HG02885 (cell line): Measurements from ENCODE around the gene LINGO1.

Experiments used
- ATAC-seq: cut with Tn5 transposase; IDR thresholded peaks from one replicate; pipeline ENCODE4 v1.9.1; 2021; ENCODE audit warnings: mild to moderate bottlenecking; ENCODE audit not compliant: unreplicated experiment, poor library complexity

LINGO1 gene

DNA sequence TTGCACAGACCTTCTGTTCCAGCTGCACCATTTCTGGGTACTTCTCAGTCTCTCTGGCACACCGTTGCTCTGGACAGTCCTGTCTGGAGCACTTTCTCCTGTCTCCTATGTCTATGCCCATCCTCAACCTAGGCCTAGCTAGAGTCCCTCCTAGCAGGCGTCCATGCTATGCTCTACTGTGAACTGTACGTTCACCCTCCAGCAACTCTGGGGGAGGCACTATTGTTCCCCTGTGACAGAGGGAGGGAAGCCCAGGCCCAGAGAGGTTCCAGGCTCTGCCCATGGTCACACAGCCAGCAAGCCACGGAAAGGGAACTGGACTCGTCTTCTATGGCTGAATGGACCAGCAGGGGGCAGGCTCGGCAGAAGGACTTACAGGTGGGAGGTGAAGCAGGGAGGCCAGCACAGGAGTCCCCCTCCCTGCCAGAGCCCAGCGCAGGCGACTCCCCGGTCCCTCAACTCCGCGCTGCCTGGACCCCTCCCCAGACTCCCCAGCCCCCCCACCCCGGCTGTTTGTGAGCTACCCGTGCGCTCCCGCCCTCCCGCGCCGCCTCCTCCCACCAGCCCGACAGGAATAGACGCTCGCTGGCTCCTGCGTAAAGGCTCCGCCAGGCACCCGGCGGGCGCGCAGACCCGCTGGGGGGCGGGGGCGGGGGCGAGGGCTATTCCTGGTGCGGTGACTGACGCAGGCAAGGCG, 1.7 kb upstream of the LINGO1 start:
- no peak for ATAC-seq

DNA sequence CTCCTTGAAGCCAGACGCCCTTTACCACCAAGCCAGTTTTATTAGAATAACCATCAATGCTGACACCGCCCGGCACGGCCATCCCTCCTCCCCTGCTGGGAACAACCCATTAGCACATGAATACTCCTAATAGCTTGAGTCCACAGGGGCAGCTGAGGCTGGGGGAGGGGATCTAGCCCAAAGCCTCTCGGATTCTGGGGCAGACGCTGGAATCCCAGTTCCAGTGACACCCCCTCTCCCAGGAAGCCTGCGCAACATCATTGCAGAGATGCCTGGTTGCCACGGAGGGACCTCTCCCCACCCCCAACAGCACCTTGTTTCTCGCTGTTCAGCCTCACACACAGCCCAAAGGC, 1.2 kb upstream of the LINGO1 start:
- ATAC-seq: no peak

DNA sequence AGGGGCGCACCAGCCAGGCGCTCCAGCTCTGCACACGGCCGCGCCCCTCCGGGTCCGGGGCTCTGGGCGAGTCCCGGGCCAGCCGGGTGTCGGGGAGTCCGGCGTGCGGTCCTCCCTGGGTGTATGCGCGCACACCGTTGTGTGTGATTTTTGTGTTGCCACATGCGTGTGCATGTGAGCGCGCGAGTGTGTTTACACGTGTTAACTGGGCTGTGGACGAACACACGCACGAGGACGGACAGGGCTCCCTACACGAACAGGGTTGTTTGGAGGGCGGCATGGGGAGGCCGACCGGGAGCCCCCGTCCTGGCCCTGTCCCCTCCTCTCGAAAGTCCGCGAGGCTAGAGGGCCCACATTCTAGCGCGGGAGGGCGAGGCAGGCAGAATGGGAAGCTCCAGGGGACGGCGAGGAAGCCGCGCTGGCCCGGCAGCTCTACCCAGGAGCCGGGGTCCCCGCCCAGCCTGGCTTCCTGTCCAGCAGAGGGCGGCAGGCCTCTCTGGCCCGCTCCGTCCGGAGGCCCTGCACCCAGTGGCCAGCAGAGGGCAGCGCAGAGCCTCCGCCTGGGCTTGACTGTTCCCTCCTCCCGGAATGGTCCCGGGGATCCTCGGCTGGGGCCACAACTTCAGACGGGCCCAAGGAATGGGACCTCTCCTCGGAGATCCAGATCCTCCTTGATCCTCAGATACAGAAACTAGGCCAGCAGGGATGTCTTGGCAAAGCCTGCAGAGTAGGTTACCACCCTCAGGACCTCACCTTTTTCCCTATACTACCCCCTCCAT, 611 bp upstream of the LINGO1 start:
- peak; percentile 76 for ATAC-seq

DNA sequence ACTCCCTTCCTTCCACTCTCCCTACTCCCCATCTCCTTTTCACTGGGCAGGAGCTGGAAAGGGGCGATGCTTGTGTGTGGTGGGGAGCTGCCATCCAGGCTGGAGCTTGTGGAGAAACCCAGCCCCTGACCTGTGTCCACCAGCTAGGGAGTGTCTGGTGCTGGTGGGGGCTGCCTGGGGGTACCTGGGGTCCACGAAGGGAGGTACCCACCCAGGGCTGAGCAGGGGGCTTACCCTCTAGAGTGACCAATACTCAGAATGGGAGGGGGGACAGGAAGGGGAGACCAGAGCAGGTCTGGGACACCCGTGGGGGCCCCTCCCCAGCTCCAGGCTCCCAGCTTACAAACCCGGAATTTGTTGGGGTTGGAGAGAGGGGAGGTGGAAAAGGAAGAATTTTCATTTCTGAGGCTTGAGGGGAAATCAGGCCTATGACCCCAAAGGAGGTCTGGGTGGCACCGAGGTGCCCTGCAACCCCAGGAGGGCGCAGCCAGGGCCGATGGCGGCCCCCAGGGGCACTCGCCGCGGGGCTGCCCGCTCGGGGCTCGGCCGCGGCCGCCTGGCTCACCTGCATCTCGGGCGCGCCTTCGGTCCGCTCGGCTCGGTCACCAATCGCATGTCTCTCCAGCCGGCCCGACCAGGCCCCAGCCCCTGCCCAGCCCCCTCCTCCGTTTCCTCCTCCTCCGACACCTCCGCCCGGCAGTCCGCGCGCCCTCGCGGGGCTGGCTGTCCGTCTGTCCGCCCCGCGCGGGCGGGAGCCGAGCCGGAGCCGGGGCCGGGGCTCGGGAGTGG, 773 bp downstream of the LINGO1 start:
- no peak for ATAC-seq

DNA sequence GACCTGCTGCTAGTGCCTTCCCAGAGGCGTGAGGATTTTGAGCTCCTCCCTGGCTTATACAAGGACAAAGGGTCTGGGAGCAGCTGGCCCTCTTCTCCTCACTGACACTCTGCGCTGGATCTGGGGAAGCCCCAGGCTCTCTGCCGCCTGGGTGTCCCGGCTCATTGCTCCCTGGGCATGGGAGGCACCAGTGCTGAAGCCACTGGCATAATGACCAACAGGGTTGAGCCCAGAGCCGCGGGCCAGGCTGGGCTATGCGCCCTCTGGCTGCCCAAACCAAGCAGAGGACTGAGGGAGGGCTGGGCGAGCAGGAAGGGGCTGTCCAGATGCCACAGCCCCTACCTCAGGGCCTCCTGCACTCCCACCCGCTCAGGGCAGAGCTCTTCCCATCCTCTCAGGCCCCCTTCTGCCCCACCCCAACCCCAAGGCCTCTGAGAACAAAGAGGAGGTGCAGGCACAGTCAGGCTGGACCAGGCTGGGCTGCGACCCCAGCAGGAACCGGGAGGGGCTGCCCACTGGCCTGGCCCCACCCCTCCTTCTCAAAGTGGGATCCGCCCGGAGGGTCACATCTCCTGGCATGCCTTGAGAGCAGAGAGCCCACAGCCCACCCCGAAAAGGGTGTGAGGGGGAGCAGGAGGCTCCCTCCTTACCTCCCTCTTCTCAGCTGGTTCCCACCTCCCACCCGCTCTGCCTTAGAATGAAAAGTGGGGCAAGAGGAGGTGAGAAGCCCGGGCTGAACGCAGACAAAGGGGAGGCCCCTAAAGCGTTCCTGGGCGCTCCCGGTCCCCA, 1.6 kb downstream of the LINGO1 start:
- no peak for ATAC-seq

DNA sequence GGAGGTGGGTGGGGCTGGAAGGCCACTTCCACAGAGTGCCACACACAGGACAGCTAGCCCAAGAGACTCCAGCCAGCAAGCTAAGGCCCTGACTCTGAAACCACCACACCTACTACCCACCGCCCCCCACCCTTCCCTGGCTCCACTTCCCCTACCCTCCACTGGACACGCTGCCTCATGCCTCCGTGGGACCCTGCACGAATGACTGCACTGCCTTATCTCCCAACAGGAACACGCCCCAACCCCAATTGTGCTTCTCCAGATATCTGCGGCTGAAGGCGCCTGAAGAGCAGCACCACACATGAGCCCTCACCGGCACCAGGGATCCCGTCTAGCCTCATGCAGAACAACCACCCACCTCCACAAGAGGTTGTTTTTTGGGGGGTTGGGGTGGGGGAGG, 2.7 kb downstream of the LINGO1 start:
- no peak for ATAC-seq

DNA sequence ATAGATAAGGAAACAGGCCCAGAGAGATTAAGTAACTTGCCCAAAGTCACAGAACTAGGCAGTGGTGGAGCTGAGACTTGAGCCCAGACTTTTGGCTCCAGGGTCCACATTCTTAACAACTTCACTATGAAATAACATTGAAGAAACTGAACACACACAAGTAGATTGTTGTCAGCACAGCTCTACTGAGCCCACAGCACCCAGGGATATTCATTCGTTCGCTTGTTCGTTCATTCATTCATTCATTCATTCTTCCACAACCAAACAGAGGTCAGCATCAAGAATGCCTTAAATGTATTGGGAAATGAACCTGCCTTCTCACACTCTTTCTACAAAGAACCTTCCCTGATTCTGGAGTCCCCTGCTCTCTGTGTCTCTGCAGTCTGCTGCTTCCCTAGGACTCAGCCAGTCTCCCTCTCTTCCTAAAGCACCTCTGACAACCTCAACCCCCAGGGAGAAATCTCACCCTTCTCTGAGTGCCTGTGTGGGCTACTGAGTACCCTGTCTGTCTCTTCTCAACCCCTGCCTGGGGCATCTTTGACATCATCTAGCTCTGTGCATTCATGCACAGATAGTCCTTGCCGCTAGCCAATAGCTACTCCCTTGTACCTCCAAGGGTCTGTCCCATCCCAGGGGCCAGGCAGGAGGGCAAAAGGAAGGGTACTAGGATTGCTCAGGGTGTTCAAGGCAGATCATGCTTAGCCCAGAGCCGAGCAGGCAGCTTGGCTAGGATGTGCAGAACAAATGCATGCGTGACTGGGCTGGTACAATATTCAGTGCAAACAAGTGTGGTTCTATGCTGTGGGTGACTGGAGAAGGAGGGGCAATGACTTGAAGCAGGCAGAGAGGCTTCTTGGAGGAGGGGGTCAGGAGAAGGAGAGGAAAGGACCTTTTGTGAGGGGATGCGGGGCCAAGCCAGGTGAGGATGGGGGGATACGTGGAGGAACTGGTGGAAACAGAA, 3.4 kb downstream of the LINGO1 start:
- no peak for ATAC-seq

DNA sequence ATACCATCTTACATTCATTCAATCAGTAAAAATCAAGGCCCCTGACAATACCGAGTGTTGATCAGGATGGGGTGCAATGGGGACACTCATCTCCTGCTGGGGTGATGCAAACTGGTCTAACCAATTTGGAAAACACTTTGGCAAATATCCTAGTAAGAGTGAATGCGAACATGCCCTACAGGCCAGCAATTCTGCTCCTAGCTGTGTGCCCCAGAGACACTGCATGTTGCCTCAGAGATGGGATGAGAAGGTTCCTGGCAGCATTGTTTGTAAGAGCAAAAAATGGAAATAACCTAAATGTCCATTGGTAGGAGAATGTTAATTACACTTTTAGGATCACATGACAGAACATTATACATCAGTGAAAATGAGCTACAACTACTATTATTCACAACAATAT, 4.7 kb downstream of the LINGO1 start:
- no peak for ATAC-seq

DNA sequence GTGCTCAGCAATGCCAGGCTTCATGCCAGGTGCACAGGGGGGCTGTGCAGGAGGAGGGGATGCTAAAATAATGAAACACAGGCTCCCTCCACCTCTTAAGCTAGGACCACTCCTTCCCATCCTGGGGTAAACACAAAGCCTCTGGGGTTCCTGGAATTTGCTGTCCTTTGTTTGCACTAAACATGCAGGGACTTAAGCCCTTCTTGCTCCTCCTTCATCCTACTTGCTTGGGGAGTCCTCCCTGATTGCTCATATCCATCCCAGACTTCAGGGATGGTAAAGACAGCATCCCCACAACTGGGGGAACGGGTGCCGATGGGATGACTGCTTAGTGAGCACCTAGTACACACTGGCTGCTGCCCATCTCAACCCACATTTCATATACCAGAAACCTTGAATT, 5.1 kb downstream of the LINGO1 start:
- no peak for ATAC-seq

DNA sequence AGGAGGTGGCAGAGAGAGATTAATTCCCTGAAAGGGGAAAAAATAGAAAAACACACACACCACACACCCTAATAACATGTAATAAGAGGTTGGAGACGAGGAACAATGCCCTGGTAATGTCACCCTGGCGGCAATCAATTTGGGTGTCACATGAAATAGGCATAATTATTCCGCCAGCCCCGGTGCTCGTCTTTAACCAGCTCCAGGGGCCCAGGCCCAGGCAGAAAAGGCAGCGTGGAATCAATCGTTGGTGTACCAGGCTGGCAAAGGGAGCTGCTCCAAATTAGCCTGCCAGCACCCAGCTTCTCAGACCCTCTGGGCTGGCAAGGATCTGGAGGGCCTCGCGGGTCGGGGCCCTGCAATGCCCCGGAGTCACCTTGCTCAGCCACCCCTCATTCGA, 5.6 kb downstream of the LINGO1 start:
- ATAC-seq: no peak

DNA sequence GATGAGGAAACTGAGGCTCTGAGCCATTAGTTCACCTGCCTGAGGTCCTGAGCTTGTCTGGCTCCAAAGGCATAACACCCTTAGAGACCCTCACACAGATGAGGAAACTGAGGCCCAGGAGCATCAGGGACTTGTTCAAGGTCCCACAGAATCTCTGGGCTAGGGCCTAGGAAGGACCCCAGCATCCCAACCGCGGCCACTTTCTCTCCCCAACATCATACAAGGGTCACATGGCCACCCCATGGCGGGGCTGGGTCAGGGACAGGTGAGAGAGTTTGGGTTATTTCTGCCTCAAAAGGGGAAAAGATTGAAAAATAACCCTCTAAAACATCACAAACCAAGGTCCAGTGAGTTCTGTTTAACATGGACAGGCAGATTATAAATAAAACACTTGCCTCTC, 6.7 kb downstream of the LINGO1 start:
- no peak for ATAC-seq

DNA sequence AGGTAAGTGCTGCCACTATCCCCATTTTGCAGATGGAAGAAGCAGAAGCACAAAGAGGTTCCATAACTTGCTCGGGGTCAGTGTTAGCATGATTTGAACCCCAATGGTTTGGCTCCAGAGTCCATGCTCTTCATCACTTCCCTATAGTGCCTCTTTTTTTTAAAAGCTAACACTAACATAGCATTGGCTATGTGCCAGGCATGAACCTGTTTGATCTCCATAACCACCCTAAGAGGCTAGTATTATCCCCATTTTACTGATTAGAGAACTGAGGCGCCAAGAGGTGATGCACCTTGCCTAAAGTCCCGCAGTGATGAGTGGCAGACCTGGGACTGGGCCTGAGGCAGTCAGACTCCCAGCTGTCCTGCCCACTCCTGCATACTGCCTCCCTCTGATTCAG, 7.3 kb downstream of the LINGO1 start:
- ATAC-seq: no peak

DNA sequence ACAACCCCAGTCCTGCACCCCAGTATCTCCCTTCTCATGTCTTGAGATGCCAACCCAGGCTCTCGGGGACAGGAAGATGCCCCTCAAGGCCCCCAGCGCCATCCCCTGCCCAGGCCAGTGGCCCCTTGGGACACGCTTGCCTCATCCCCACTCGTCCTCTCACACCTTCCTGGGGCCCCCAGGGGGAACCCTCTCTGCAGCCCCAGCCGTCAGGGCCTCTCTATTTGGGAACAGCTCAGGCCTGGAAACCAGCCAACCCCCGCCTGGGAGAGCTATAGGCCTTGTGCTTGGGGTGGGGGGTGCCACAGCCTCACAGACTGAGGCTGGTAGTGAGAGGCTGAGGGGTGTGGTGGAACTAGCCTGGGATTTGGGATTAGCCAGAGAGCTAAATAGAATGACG, 7.8 kb downstream of the LINGO1 start:
- ATAC-seq: no peak

DNA sequence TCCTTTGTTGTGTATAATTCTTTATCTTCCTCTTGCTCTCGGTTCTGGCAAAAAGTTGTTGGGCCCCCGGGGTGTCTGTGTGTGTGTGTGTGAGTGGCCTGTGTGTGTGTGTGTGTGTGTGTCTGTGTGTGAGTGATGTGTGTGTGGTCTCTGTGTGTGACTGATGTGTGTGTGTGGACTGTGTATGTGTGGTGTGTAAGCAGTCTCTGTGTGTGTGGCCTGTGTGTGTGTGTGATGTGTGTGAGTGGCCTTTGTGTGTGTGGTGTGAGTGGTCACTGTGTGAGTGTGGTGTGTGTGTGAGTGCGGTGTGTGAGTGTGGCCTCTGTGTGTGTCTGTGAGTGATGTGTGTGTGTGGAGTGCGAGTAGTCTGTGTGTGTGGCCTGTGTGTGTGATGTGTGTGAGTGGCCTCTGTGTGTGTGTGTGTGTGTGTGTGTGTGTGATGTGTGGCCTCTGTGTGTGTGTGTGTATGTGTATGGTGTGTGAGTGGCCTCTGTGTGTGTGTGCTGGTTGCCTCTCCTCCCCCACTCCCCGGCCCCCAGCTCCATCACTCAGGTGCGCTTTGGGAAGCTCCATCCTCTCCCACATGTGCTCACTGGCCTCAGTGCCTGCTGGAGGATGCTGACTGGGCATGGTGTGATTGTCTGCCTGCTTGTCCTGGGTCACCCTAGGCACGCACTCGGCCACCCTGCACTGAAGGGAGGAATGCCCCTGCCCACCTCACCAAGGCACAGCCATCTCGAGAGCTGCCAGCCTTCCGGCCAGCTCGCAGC, 8.8 kb downstream of the LINGO1 start:
- no peak for ATAC-seq

DNA sequence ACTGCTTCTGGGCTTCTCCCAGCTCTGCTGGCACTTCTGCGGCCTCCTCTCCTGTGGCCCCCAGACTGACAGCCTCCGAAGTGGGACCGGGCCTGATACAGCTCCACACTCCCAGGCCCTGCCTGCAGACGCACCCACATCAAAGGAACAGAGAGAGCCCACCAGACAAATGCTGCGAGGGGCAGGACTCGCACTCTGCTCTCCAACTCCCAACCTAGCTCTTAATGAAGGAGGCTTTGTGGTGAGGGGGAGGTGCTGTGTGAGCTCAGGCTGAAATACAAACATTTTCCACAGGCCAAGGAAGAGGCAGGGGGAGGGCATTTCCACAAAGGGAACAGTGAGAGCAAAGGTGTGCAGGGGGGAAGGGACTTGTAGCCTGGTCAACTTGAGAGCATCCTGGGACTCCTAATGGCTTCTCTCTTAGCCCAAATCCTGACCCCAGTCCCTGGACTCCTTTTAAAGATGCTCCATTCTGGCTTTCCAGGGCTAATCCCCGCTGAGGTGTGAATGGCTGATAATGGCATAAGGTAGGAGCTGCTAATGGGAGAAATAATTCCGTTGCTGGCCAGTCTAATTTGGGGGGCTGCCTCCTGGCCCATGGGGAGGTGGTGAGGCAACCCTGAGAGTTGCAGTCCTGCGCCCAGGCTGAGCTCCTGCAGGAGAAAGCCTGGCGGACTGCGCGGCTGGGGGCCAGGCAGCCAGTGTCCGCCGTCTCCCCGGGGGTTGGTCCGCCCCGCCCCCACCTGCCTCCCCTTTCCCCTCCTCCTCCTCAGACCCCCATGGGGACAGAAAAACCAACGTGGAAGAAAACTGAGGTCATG, 9.6 kb downstream of the LINGO1 start:
- ATAC-seq: no peak

DNA sequence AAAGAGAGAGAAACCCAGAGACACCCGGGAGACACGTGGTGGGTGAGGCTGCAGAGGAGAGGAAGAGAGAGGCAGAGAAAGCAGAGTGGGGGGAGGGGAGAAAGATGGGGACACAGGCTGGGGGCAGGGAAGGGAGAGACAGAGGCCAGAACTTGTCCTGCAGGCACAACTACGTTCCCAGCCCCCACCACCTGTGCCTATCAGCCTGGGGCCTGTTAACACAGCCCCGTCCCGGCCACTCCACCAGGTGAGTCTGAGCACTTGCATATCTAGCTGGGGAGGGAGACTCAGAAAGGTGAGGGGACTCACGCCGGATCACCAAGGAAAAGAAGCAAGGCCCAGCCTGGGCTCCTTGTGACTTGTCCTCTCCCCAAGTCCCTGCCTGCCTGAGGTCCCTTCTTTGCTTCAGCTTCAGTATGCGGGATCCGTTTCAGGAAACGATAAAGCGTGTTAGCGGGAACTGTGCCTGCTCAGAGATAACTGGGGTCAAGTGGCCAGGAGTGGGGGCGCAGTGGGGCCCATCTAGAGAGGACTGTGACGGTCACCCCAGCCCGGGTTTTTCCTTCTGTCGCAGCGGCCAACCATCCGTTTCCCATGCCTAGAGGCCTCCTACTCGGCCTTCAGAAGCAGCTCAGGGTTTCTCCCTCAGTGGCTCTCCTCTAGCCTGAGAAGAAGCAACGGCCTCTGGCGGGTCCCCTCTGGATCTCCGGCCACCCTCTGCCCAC, 10.3 kb downstream of the LINGO1 start:
- no peak for ATAC-seq

DNA sequence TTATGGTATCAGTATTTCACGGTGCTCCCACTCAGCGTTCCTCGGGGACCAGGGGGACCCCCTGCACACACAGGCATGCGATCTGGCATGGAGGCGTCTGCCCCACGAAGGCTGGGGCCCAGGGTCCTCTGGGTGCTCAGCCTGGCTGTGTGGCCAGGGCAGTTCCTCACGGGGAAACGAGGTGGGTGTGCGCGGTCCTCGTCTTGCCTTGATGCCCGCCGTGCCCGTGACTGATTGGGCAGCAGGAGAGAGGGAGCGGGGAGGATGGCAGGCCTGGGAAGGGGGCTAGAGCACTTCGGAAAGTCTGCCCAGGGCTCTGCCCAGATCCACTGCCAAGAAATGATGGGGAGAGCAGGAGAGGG, 10.9 kb downstream of the LINGO1 start:
- ATAC-seq: no peak
